Measurements from ENCODE around the gene PDLIM5.
"Not testable (repeated sequence)": the region's sequence is repeated elsewhere in the genome, so short reads cannot be mapped to it uniquely, and the experiment has no call there.

Gene PDLIM5

DNA sequence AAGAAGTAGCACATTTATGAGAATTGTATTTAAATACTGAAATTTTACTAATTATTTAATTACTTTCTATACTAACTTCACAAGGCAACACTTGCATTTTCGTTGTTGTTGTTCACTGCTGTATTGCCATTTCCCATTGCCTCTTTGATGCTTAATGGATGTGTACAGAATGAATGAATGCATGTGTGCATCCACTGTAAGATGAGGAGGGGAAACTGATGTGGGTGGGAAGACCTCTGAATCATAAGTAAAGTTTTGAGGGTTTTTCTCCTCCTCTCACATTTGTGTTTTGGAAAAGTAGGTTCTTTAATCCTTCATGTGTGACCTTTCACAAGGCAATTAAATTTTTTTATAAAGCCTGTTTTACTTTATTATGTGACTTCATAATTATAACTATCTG is 46.8 kb downstream of the PDLIM5 start:
- DNase-seq: no peak

DNA sequence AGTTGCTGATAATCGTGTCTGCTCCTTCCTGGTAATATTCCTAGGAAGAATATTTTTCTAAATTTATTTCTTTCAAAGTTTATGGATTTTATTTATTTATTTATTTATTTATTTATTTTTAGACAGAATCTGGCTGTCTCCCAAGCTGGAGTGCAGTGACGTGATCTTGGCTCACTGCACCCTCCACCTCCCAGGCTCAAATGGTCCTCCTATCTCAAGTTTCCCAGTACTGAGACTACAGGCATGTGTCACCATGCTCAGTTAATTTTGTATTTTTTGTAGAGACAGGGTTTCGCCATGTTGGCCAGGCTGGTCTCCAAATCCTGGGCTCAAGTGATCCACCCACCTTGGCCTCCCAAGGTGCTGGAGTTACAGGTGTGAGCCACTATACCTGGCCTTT is 48.9 kb downstream of the PDLIM5 start:
- no peak for DNase-seq

DNA sequence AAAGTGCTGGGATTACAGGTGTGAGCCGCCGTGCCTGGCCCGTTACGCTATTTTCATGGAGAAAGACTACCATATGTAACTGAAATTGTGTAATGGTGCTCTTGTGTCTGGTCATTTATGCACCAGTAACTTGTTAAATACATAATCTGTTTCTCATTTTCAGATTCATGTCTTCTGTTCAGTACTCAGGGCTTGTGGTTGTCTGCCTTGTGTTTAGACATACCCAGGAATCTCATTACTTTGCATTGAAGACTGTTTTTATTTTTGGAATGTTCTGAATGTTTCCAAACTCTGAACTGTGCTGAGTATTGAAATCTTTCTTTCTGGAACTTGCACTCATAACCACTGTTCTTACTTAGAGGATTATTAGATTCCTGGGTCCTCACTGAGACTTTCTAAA is 52.8 kb downstream of the PDLIM5 start:
- no peak for DNase-seq

DNA sequence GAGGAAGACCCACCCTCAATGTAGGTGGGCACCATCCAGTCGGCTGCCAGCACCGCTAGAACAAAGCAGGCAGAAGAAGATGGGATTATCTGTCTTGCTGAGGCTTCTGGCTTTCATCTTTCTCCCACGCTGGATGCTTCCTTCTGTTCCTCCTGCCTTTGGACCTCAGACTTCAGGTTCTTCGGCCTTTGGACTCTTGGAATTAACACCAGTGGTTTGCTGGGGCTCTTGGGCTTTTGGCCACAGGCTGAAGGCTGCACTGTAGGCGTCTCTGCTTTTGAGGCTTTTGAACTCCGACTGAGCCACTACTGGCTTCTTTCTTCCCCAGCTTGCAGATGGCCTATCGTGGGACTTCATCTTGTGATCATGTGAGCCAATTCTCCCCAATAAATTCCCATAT is 55.1 kb downstream of the PDLIM5 start:
- DNase-seq: no peak

DNA sequence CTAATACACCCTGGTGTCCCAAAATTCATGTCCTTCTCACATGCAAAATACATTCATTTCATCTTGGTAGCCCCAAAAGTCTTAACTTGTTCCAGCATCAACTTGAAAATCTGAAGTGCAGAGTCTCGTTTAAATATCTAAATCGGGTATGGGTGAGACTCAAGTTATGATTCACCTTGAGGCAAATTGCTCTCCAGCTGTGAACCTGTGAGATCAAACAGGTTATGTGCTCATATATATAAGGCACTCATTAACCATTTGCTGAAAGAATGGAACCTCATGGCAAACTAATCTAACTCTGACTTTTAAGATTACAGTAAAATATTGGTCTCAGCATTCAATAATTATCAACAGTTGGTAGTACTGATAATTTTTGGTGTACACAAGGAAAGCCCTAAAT is 55.5 kb downstream of the PDLIM5 start:
- DNase-seq: no peak

DNA sequence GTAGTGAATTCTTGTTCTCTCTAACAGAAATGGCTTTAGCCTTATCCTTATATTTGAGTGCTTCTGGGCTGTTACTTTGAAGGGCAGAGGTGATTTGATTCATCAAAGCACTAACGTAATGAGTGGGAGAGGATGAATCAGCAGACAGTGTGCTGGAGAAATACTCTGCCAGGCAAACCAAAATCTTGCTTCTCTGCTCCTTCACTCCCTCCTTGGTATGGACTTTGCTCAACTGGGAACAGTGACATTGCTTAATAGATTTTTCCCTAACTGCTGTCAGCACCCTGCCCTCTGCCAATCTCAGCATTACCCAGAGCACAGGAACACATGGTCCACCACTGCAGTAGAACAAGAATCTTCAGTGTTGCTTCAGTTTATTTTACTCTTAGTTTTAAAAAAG is 56.0 kb downstream of the PDLIM5 start:
- no peak for DNase-seq

DNA sequence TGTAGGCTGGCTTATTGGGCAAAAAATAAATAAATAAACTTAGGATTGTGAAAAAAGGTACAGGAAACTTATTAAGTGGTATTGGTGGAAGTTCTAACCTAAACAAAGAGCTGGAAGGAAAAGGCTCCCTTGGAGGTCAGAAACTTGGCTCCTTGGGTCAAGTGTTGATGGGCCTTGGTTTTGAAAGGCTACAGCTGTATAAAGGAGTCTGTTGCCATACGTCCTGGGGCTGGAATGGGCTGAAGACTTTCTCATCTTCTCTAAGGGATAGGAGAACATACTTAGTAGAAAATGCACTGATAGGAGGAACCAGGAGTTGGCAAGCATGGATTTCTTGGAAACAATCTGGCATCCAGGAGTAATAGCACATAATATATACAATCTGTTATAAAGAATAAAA is 56.6 kb downstream of the PDLIM5 start:
- no peak for DNase-seq

DNA sequence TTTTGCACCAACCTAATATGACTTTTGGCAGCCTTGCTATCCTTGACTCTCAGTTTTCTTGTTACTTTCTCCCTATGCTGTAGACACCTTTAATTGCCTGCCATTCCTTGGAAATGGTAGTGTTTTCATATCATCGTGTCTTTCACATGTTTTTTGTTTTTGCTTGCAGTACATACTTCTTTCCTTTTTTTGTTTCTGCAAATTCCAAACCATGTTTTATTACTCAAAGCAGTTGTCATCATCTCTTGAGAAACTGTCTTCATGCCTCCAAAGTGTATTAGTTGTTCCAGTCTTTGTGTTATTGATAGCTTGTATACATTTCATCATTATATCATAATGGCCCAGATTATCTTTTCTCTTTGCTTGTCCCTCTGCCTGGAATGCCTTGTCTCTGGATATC is 57.1 kb downstream of the PDLIM5 start:
- no peak for DNase-seq

DNA sequence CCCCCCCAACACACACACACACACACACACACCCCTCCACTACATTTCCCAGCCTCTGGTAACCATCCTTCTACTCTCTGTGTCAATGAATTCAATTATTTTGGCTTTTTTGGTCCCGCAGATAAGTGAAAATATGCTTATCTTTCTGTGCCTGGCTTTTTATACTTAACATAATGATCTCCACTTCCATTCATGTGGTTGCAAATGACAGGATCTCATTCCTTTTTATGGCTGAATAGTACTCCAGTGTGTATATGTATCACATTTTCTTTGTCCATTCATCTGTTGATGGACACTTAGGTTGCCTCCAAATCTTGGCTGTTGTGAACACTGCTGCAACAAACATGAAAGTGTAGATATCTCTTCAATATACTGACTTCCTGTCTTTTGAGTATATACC is 59.8 kb downstream of the PDLIM5 start:
- DNase-seq: no peak

DNA sequence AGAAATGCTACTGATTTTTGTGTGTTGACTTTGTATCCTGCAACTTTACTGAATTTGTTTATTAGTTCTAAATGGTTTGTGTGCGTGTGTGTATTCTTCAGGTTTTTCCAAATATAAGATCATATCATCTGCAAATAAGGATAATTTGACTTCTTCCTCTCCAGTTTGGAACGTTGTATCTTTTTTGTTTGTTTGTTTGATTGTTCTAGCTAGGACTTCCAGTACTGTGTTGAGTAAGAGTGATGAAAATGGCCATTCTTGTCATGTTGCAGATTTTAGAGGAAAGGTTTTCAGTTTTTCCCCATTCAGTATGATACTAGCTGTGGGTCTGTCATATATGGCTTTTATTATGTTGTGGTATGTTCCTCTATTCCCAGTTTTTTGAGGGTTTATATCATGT is 61.8 kb downstream of the PDLIM5 start:
- DNase-seq: not testable (repeated sequence)

DNA sequence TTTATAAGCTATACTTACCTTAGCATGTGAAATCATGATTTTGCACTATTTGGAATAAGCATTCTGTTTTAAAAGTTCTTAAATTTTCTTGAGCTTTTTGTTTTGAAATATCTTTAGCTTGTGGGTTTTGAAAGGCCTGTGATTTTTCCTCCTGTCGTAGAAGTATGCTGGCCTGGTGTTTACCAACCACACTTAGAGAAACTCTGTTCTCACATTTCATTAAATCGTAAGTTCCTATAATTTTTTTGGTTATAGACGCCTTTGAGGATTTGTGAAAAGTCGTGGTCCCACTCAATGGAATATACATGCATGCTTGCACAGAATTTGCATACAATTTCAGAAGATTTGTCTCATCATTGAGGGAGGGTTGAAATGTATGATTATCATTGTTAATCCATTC is 63.6 kb downstream of the PDLIM5 start:
- DNase-seq: no peak

DNA sequence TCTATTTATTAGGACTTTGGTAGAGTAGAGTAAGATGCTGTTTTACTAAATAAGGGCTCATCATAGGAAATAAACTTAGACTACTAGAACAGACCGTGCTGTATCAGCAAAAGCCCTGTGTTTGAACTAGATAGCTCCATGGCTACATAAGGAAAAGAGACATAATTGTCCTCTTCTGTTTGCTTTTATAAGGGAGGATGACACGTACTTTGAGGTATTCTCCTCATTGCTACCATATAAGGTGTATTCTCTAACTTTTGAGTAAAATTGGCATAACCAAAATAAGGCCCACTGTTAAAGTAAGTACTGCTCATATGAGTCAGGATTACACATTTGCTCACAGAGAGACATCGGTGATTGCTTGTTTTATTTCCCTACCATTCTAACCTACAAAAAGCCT is 64.3 kb downstream of the PDLIM5 start:
- no peak for DNase-seq

DNA sequence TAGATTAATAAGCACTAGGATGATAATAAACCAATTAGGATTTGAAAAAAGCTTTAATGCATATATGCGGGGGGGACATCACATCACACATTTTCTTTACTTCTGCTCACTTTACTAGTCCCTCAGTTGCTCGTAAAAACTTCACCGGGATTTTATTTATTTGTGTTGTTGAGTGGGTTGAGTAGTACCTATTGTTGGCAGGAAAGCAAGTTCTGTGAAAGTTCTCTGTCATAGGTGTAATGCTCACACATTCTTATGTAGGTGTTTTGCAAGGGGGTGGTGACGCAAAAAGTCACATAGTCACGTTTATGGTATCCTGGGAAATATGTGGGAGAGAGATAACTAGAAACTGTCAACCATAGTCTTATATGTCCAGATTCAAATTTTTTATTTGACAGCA is 65.3 kb downstream of the PDLIM5 start:
- DNase-seq: no peak

DNA sequence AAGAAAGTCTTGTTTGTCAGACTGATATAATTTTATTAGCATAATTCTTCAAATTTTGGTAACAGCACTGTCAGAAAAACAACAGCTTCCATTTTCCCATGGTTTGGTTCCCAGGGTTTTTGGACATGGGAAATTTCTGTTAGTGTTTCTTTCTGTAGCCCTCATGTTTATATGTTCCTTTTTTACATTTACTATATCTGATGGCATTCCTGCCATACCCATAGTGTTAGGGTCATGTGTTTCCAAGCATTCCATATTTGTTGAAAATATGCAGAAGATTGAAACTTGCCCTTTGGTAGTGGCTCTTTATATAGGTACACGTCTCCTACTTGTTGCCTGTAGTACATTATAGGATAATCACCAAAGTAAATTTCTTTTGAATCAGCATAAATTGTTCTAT is 65.8 kb downstream of the PDLIM5 start:
- DNase-seq: no peak

DNA sequence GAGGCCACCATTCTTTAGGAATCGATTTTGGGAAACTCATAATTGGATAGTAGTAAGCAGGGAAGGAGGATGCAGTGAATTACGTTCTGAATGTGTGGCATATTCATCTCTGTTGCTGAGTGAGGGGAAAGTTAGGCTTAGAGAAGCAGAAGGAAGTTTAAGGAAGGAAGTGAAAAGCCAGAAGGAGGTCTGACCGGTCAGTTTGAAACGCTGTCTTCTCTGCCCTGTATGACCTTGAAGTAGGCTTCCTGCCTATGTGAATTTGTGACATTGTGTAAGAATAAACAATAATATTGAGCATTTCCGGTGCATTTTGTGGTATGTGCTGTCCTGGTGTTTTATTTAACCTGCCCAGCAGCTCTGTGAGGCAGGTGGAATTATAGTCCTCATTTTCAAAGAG is 67.3 kb downstream of the PDLIM5 start:
- no peak for DNase-seq

DNA sequence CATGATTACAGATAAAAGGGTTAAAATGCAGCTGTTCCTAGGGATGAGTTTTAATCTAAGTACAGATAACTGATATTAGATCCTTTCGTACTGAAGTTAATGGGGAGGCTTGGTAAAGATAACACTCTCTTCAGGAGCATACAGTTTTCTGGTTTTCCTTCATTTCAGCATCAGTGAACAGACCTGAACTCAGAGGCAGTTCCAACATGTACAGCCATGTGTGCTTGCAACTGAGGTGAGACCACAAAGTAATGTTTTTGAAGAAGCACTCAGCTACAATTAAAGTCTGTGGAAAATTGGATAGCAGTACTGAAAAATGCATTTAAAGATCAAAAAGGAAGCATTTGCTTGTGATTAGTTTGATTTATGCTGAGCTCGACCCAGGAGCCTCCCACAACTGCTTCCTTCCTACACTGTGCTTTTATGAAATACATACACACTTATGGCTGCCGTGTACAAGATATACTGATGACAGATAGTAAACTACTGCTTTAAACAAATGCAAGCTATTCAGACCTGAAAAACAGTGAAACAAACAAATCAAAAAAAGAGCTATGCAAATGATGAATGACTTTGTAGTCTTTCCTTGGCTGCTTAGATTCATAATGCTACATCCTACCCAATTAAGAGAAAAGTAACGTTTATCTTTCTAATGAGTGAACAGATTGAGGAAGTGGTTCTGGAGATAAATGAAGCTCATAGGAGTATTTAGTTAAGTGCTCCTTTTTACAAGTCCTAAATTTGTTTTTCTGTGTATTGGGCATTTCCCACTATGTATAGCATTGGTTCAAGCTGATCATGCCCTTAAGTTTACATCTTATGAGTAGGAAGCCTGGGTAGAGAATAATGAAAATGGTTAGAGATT is 68.4 kb downstream of the PDLIM5 start:
- no peak for DNase-seq

DNA sequence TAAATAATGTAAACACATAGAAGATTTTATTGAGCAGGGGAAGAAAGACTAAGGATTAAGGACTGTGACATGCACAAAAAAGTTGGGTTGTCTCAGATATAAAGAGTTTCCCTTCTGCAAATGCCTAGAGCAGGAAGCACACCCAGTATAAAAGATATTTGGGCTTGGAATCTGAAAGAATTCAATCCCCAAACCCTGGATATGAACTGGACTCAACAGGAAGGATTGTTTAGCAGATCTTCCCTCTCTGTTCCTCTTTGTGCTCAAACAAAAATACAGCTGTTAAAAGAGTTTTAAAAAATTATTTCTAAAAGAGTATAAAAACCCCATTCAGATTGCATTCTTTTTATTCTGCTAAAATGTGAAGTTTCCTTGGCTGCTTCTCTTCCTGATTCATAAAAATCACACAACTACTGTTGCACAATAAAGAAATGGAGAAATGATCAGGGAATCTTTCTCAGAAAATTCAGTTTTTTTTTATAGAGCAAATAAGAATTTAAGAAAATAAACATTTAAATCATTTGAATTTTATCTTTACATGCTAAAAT is 71.4 kb downstream of the PDLIM5 start:
- DNase-seq: no peak

DNA sequence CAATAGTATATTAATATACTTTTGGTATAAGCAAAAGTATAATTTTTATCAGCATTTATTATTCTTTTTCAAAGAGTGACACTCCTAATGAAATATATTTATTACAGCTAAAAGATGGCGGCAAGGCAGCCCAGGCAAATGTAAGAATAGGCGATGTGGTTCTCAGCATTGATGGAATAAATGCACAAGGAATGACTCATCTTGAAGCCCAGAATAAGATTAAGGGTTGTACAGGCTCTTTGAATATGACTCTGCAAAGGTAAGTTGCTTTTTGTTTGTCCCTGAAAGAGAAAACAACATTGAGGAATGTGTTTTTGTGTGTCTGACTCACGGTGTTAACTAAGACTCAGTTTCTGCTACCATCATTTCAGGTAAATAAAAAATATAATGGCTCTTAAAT is 71.9 kb downstream of the PDLIM5 start:
- no peak for DNase-seq

DNA sequence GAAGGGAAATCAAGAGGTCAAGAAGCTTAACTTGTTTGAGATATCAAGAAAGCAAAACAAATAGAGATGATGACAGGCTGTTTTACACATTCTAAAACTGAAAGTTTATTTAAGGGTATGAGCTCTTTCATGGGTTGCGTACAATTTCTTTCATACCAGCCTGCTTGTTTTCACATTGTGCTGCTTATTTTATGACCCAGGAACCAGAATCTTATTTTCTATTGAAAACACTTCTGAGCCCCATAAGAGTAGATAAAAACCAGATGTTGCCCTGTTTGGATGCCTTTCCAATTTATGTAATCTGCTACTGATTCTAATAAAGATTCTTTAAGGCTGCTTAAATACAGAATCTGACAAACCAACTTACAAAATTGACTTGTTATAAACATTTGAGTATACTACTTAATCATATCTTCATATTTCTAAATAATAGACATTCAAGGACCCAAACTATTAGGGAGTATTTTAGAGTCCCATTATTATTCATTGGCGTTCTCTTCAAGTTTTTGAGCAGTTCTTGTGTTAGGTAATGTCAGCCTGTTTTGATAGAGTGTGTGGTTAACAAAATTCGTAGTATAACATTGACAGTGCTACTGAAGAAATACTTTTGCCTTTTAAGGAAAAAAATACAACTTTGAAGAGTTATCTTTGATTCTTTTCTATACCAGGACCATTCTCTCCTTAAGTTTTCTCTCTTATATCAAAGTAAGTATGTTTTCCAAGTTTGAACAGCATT is 74.4 kb downstream of the PDLIM5 start:
- DNase-seq: no peak

DNA sequence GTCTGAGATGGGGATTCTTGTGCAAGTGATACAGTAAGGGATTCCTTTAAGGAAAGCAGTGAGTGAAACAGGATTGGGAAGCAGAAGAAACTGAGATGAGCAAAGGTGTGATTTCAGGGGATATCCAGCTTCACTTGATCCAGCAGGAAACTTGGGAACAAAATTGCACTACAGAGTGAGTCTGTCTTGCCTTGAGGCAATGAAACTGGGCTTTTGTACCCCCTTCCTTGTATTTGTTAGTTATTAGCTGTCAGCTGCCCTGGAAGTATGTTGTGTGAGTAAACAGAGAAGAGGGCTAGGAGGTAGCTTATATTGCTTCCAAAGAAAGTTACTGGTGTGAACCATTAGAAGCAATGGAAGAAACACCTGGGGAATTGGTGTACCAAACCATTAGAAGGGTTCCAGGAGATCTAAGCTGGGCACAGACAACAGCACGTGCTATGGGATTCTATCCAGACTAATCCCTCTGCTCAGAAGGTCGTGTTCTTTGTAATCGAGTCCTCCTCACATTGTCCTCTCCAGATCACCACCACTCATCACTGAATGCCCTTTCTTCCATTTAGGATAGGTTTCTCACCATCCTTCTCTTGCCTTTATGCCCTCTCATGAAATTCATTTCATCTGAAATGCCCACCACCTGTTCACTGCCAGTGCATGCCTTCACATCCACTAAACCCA is 76.0 kb downstream of the PDLIM5 start:
- DNase-seq: no peak

DNA sequence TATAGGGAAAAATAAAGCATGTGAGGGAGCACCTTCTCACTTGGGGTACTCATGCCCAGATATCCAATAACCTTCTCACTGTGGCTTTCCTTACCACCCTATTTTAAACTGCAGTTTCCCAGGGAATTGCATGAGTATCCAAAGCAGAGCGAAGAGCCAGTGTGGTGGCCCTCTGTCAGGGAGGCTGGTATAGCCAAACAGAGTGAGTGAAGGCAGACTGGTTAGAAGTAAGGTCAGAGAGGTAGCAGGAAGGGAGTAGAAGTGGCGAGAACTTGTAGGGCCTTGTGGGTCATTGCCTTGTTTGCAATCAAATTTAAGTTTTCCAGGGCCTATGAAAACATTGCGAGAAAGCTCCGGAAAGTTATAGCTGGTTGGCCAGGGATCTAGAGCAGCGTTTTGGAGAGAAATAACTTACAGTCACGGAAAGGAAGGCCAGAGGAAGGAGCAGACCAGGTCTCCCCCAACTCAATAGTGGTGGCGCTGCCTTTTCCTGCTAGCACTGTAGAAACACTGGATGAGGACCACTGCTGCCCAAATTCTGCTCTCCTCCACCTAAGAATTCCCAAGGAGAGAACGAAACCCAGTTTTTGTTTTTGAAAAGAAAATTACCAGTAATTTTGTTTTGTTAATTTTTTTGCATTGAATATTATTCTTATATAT is 77.2 kb downstream of the PDLIM5 start:
- no peak for DNase-seq

DNA sequence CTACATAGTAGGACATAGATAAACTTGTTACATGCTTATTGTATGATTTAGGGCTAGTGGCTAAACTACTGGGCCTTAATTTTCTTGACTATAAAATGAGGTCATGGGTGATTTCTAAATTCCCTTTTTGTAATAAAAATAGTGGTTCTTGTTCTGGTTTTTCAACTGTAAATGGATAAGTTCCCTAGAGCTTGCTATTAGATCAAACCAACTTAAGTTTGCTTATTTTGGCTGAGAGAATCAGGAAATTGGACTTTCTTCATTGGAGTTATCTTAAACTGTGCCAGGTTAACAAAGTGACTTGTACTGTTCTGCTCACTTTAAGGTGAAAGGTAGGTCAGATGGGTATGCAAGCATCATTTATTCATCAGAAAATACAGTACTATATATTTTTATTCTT is 78.3 kb downstream of the PDLIM5 start:
- DNase-seq: no peak

All from NCI-H1048 (cell line).